Memory B cell (primary cell): ENCODE measurements around the gene NKRF.
"Not testable (repeated sequence)": the region's sequence is repeated elsewhere in the genome, so short reads cannot be mapped to it uniquely, and the experiment has no call there.

Experiments
- ATAC-seq: fragments of 150-1000 bp; cut with Tn5 transposase; 2 replicates; pipeline ENCODE4 v1.10.0; 2021; ENCODE audit warnings: low read depth, mild to moderate bottlenecking, moderate library complexity
- DNase-seq, 2 donors: peaks; one replicate each; pipeline ENCODE4 v3.0.0; 2022; ENCODE audit warnings: low spot score in 2 of 2
- H3K27ac Mint-ChIP-seq: one replicate; pipeline ENCODE4 v1.8.0; 2022; ENCODE audit warnings: mild to moderate bottlenecking, moderate library complexity, mixed read lengths
- H3K27me3 Mint-ChIP-seq: one replicate; pipeline ENCODE4 v1.8.0; 2022; ENCODE audit warnings: mixed read lengths
- H3K36me3 Mint-ChIP-seq: one replicate; pipeline ENCODE4 v1.8.0; 2022; ENCODE audit warnings: mild to moderate bottlenecking, mixed read lengths
- H3K4me1 Mint-ChIP-seq: one replicate; pipeline ENCODE4 v1.8.0; 2022; ENCODE audit warnings: mixed read lengths
- H3K4me3 Mint-ChIP-seq: one replicate; pipeline ENCODE4 v1.8.0; 2022; ENCODE audit warnings: mild to moderate bottlenecking, moderate library complexity, mixed read lengths
- H3K9me3 Mint-ChIP-seq: one replicate; pipeline ENCODE4 v1.8.0; 2022; ENCODE audit warnings: mixed read lengths

Gene NKRF

GRCh38 chrX:119606280-119607017, at the start of gene NKRF:
TSS of gene NKRF (minus strand) at chrX:119606424.
- H3K27me3 Mint-ChIP-seq = no peaks in the 10 kb centered on the region
- peak within 1 kb of the TSS; percentile 99 for H3K27ac Mint-ChIP-seq
- H3K4me1 Mint-ChIP-seq = peaks cover 22% of the 10 kb centered on the region
- H3K9me3 Mint-ChIP-seq = no peaks in the 10 kb centered on the region
- H3K4me3 Mint-ChIP-seq = peak within 1 kb of the TSS; percentile 97
- peak; percentile 78 to 81 for DNase-seq
- ATAC-seq = peak; percentile 80
- peaks cover 2% of the 10 kb centered on the region for H3K36me3 Mint-ChIP-seq

- Mint-ChIP-seq H3K4me1 (peaks cover 8% of the 10 kb centered on the region), H3K36me3 (peaks cover 23% of the 10 kb centered on the region), H3K4me3 (no peak overlapping the region), H3K27me3 (no peaks in the 10 kb centered on the region), H3K27ac (peak overlapping the region; percentile 49), H3K9me3 (no peaks in the 10 kb centered on the region)
- no peak for DNase-seq
- ATAC-seq = no peak
Observed at GRCh38 chrX:119655125-119655524, 48.9 kb upstream of the NKRF start.

GRCh38 chrX:119654112-119654531, 47.9 kb upstream of the NKRF start:
- no peak overlapping the region for H3K4me3 Mint-ChIP-seq
- peaks cover 23% of the 10 kb centered on the region for H3K36me3 Mint-ChIP-seq
- DNase-seq (no peak), ATAC-seq (no peak)
- H3K27me3 Mint-ChIP-seq = no peaks in the 10 kb centered on the region
- peaks cover 7% of the 10 kb centered on the region for H3K4me1 Mint-ChIP-seq
- no peaks in the 10 kb centered on the region for H3K9me3 Mint-ChIP-seq
- peak overlapping the region; percentile 73 for H3K27ac Mint-ChIP-seq

GRCh38 chrX:119648421-119648775, 42.2 kb upstream of the NKRF start:
- H3K36me3 Mint-ChIP-seq = peaks cover 16% of the 10 kb centered on the region

GRCh38 chrX:119647552-119648420, 41.6 kb upstream of the NKRF start:
- Mint-ChIP-seq H3K36me3 (peaks cover 12% of the 10 kb centered on the region), H3K27me3 (no peaks in the 10 kb centered on the region), H3K4me1 (peaks cover 18% of the 10 kb centered on the region), H3K9me3 (no peaks in the 10 kb centered on the region), H3K4me3 (peak overlapping the region; percentile 50), H3K27ac (peak overlapping the region; percentile 87)
- DNase-seq (no peak), ATAC-seq (peak; percentile 91)

More at GRCh38 chrX:119648421-119648775, 42.2 kb upstream of the NKRF start:
- H3K4me3 Mint-ChIP-seq = no peak overlapping the region
- peaks cover 18% of the 10 kb centered on the region for H3K4me1 Mint-ChIP-seq
- DNase-seq = no peak
- no peaks in the 10 kb centered on the region for H3K27me3 Mint-ChIP-seq
- H3K27ac Mint-ChIP-seq = peak overlapping the region; percentile 87
- ATAC-seq = no peak
- H3K9me3 Mint-ChIP-seq = no peaks in the 10 kb centered on the region

GRCh38 chrX:119647089-119647488, 40.9 kb upstream of the NKRF start:
- ATAC-seq = no peak
- Mint-ChIP-seq H3K4me3 (peak overlapping the region; percentile 50), H3K36me3 (peaks cover 12% of the 10 kb centered on the region), H3K4me1 (peaks cover 18% of the 10 kb centered on the region), H3K9me3 (no peaks in the 10 kb centered on the region), H3K27me3 (no peaks in the 10 kb centered on the region), H3K27ac (peak overlapping the region; percentile 87)
- DNase-seq = no peak

GRCh38 chrX:119646515-119646914, 40.3 kb upstream of the NKRF start:
- peaks cover 18% of the 10 kb centered on the region for H3K4me1 Mint-ChIP-seq
- DNase-seq = no peak
- no peaks in the 10 kb centered on the region for H3K9me3 Mint-ChIP-seq
- peak; percentile 59 for ATAC-seq
- peak overlapping the region; percentile 87 for H3K27ac Mint-ChIP-seq
- peak overlapping the region; percentile 35 for H3K4me3 Mint-ChIP-seq
- peaks cover 12% of the 10 kb centered on the region for H3K36me3 Mint-ChIP-seq
- H3K27me3 Mint-ChIP-seq = no peaks in the 10 kb centered on the region

- Mint-ChIP-seq H3K36me3 (peaks cover 16% of the 10 kb centered on the region), H3K4me3 (no peak overlapping the region), H3K4me1 (peaks cover 28% of the 10 kb centered on the region), H3K27me3 (no peaks in the 10 kb centered on the region), H3K9me3 (no peaks in the 10 kb centered on the region), H3K27ac (peak overlapping the region; percentile 62)
- ATAC-seq (no peak), DNase-seq (no peak)
Observed at GRCh38 chrX:119643696-119644095, 37.5 kb upstream of the NKRF start.

GRCh38 chrX:119640731-119641170, 34.5 kb upstream of the NKRF start:
- Mint-ChIP-seq H3K27ac (peak overlapping the region; percentile 56), H3K9me3 (no peaks in the 10 kb centered on the region), H3K36me3 (peaks cover 23% of the 10 kb centered on the region), H3K4me3 (no peak overlapping the region), H3K27me3 (no peaks in the 10 kb centered on the region), H3K4me1 (peaks cover 35% of the 10 kb centered on the region)
- no peak for ATAC-seq
- no peak for DNase-seq

GRCh38 chrX:119638725-119639471, 32.7 kb upstream of the NKRF start:
- Mint-ChIP-seq H3K27ac (peak overlapping the region; percentile 91), H3K36me3 (peaks cover 36% of the 10 kb centered on the region), H3K4me1 (peaks cover 44% of the 10 kb centered on the region), H3K27me3 (no peaks in the 10 kb centered on the region), H3K4me3 (peak overlapping the region; percentile 51), H3K9me3 (no peaks in the 10 kb centered on the region)
- no peak for DNase-seq
- peak; percentile 73 for ATAC-seq

- H3K9me3 Mint-ChIP-seq, ATAC-seq, DNase-seq, H3K27me3 Mint-ChIP-seq: not testable (repeated sequence)
- Mint-ChIP-seq H3K36me3 (peaks cover 42% of the 10 kb centered on the region), H3K4me1 (peaks cover 44% of the 10 kb centered on the region), H3K27ac (peak overlapping the region; percentile 91), H3K4me3 (peak overlapping the region; percentile 5)
Observed at GRCh38 chrX:119637421-119637820, 31.2 kb upstream of the NKRF start.

- H3K27ac Mint-ChIP-seq = peak overlapping the region; percentile 83
- peak; percentile 75 for ATAC-seq
- peak overlapping the region; percentile 17 for H3K4me3 Mint-ChIP-seq
- peaks cover 42% of the 10 kb centered on the region for H3K36me3 Mint-ChIP-seq
- H3K27me3 Mint-ChIP-seq = no peaks in the 10 kb centered on the region
- peaks cover 44% of the 10 kb centered on the region for H3K4me1 Mint-ChIP-seq
- DNase-seq = peak in 1 of 2 donors; percentile 27
- H3K9me3 Mint-ChIP-seq = peaks cover 1% of the 10 kb centered on the region
Observed at GRCh38 chrX:119636419-119636818, 30.2 kb upstream of the NKRF start.

- no peak for ATAC-seq
- Mint-ChIP-seq H3K4me1 (peaks cover 42% of the 10 kb centered on the region), H3K27ac (peak overlapping the region; percentile 83), H3K4me3 (peak overlapping the region; percentile 32), H3K27me3 (no peaks in the 10 kb centered on the region), H3K36me3 (peaks cover 36% of the 10 kb centered on the region), H3K9me3 (peaks cover 1% of the 10 kb centered on the region)
- DNase-seq = no peak
Observed at GRCh38 chrX:119635799-119636198, 29.6 kb upstream of the NKRF start.
